ENCODE data around the gene TMEM9B. TPM values are rescaled to one million over a fixed set of nuclear protein-coding genes. Genes with fewer than 3 reads are reported as not detected.

TMEM9B gene
- polyA plus RNA-seq, 1 of the 3 experiments (the other 2 are of a cell fraction) = 21.8 TPM

GRCh38 chr11:8985462-8985861 lies 21.2 kb upstream of the TMEM9B start:
- Histone ChIP-seq H3K4me3 (ENCODE audit: low read depth in 2 of 2, low read length in 1 of 2) (no peak overlapping the region), H3K4me2 (no peak overlapping the region), H3F3A (replicated peaks; ENCODE audit: insufficient read depth) (peaks cover 15% of the 10 kb centered on the region), H3K79me2 (ENCODE audit: insufficient read depth) (no peaks in the 10 kb centered on the region), H2AFZ (ENCODE audit: low read depth) (no peak overlapping the region), H3K9me2 (no peaks in the 10 kb centered on the region), H4K20me1 (ENCODE audit: insufficient read depth) (no peaks in the 10 kb centered on the region), H3K27me3 (ENCODE audit: insufficient read depth) (no peaks in the 10 kb centered on the region), H3K9ac (no peak overlapping the region), H3K36me3 (replicated peaks in 1 of 2; ENCODE audit: control insufficient read depth in 1 of 2, insufficient read depth in 2 of 2, low read length in 1 of 2) (no peaks in the 10 kb centered on the region), H3K9me3 (no peaks in the 10 kb centered on the region), H3K4me1 (ENCODE audit: control insufficient read depth in 1 of 2, insufficient read depth in 2 of 2, low read depth in 1 of 2, low read length in 1 of 2) (peaks cover 0 to 10% of the 10 kb centered on the region in 2 experiments; a peak in 2 of 4 replicates), H3K27ac (ENCODE audit: low read depth in 2 of 2, low read length in 1 of 2) (no peak overlapping the region)
- CTCF ChIA-PET = interaction anchor here (1.4 kb wide), 1 partner anchor 152 kb away, joined by 5 read pairs; no protein-coding TSS in a partner anchor
- no peak for DNase-seq
- POLR2A ChIA-PET = interaction anchor here (0.6 kb wide), 1 partner anchor 245 kb away, joined by 3 read pairs; no protein-coding TSS in a partner anchor
- TF ChIP-seq CHD2 (IDR thresholded peaks at IDR 0.05; ENCODE audit: low read length, partially characterized antibody) = no peak
- WGBS (ENCODE audit: low lambda C conversion rate) = 92% methylated on average over 5 of the region's 5 CpGs

- CTCF ChIA-PET = no interaction called here
- Histone ChIP-seq H3F3A (replicated peaks; ENCODE audit: insufficient read depth) (no peaks in the 10 kb centered on the region), H3K4me2 (no peak overlapping the region), H3K4me1 (ENCODE audit: control insufficient read depth in 1 of 2, insufficient read depth in 2 of 2, low read depth in 1 of 2, low read length in 1 of 2) (0 out of 4 replicates have a peak, but pooled peaks cover 0 to 1% of the 10 kb centered on the region in 2 experiments), H3K9me2 (no peaks in the 10 kb centered on the region), H3K9ac (no peak overlapping the region), H2AFZ (ENCODE audit: low read depth) (no peak overlapping the region), H3K9me3 (no peaks in the 10 kb centered on the region), H3K27ac (ENCODE audit: low read depth in 2 of 2, low read length in 1 of 2) (no peak overlapping the region), H4K20me1 (ENCODE audit: insufficient read depth) (no peaks in the 10 kb centered on the region), H3K36me3 (replicated peaks in 1 of 2; ENCODE audit: control insufficient read depth in 1 of 2, insufficient read depth in 2 of 2, low read length in 1 of 2) (no peaks in the 10 kb centered on the region), H3K27me3 (ENCODE audit: insufficient read depth) (no peaks in the 10 kb centered on the region), H3K4me3 (ENCODE audit: low read depth in 2 of 2, low read length in 1 of 2) (no peak overlapping the region), H3K79me2 (ENCODE audit: insufficient read depth) (no peaks in the 10 kb centered on the region)
- DNase-seq = no peak
- TF ChIP-seq FOXJ3 (CRISPR knock-in tag; IDR thresholded peaks at IDR 0.05) (no peak), USF2 (IDR thresholded peaks at IDR 0.05; ENCODE audit: borderline replicate concordance, low read depth, low read length) (no peak), SMC3 (IDR thresholded peaks at IDR 0.05; ENCODE audit: low read depth, low read length) (no peak), POLR2AphosphoS5 (IDR thresholded peaks at IDR 0.05; ENCODE audit: low read depth, low read length) (no peak), ZBTB33 (IDR thresholded peaks at IDR 0.05; ENCODE audit: borderline replicate concordance, low read depth) (no peak), FOSL2 (IDR thresholded peaks at IDR 0.05; ENCODE audit: borderline replicate concordance, low read depth) (no peak), EZH2phosphoT487 (IDR thresholded peaks at IDR 0.05; ENCODE audit: borderline replicate concordance, low read depth) (no peak), NRF1 (IDR thresholded peaks at IDR 0.05; ENCODE audit: low read depth, low read length) (no peak), EP300 (IDR thresholded peaks at IDR 0.05; ENCODE audit: borderline replicate concordance in 1 of 2, low read depth in 1 of 2, low read length in 1 of 2) (no peak), TAF1 (IDR thresholded peaks at IDR 0.05; ENCODE audit: borderline replicate concordance, low read depth, low read length) (no peak), RAD21 (IDR thresholded peaks at IDR 0.05; ENCODE audit: low read length) (no peak), MXI1 (IDR thresholded peaks at IDR 0.05; ENCODE audit: low read depth, low read length) (no peak), MAX (IDR thresholded peaks at IDR 0.05; ENCODE audit: low read depth) (no peak)
- POLR2A ChIA-PET = no interaction called here
- WGBS (ENCODE audit: low lambda C conversion rate) = 77% methylated on average over 2 of the region's 2 CpGs
These were observed 19.3 kb upstream of the TMEM9B start for GRCh38 chr11:8983552-8983951.
